ENCODE results near the gene PLAC8L1. TPM values are rescaled to one million over a fixed set of nuclear protein-coding genes. Genes with fewer than 3 reads are reported as not detected.
A peak's percentile ranks its signal among the peaks of the same experiment; 100 is the strongest.

PLAC8L1 gene
- total RNA-seq, 1 experiment from 2014 or later = 0.49 TPM

DNA sequence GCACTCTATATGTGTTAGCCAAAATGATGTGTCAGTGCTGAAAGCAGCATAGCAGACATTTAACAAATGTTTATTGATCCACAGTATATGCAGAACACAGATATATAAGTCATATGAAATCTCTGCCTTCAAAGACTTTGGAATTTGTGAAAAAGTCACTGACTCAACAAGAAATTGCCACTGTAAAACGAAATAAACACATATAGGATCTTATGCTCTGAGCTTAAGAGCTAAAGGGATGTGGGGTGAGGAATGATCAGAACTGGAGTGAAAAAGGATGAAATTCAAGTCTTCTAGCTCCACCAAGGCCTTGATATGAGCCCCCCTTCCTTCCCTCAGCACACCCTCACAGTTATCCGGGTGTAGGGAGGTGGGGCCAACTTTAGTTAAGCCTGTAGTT is 49.9 kb downstream of the PLAC8L1 start:
- ChIA-PET CTCF (no interaction called here), POLR2A (no interaction called here)
- TF ChIP-seq, protein P1, sequence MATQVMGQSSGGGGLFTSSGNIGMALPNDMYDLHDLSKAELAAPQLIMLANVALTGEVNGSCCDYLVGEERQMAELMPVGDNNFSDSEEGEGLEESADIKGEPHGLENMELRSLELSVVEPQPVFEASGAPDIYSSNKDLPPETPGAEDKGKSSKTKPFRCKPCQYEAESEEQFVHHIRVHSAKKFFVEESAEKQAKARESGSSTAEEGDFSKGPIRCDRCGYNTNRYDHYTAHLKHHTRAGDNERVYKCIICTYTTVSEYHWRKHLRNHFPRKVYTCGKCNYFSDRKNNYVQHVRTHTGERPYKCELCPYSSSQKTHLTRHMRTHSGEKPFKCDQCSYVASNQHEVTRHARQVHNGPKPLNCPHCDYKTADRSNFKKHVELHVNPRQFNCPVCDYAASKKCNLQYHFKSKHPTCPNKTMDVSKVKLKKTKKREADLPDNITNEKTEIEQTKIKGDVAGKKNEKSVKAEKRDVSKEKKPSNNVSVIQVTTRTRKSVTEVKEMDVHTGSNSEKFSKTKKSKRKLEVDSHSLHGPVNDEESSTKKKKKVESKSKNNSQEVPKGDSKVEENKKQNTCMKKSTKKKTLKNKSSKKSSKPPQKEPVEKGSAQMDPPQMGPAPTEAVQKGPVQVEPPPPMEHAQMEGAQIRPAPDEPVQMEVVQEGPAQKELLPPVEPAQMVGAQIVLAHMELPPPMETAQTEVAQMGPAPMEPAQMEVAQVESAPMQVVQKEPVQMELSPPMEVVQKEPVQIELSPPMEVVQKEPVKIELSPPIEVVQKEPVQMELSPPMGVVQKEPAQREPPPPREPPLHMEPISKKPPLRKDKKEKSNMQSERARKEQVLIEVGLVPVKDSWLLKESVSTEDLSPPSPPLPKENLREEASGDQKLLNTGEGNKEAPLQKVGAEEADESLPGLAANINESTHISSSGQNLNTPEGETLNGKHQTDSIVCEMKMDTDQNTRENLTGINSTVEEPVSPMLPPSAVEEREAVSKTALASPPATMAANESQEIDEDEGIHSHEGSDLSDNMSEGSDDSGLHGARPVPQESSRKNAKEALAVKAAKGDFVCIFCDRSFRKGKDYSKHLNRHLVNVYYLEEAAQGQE (IDR thresholded peaks at IDR 0.05; ENCODE audit: insufficient read depth in 1 of 2, low read depth in 2 of 2, low read length in 1 of 2) = no peak
- TF ChIP-seq, protein P2, sequence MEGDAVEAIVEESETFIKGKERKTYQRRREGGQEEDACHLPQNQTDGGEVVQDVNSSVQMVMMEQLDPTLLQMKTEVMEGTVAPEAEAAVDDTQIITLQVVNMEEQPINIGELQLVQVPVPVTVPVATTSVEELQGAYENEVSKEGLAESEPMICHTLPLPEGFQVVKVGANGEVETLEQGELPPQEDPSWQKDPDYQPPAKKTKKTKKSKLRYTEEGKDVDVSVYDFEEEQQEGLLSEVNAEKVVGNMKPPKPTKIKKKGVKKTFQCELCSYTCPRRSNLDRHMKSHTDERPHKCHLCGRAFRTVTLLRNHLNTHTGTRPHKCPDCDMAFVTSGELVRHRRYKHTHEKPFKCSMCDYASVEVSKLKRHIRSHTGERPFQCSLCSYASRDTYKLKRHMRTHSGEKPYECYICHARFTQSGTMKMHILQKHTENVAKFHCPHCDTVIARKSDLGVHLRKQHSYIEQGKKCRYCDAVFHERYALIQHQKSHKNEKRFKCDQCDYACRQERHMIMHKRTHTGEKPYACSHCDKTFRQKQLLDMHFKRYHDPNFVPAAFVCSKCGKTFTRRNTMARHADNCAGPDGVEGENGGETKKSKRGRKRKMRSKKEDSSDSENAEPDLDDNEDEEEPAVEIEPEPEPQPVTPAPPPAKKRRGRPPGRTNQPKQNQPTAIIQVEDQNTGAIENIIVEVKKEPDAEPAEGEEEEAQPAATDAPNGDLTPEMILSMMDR (IDR thresholded peaks at IDR 0.05) = no peak
- no peak for TF ChIP-seq SIN3A (IDR thresholded peaks at IDR 0.05; ENCODE audit: borderline replicate concordance, insufficient read depth, low read depth, low read length)
- TF ChIP-seq TCF7L2 (IDR thresholded peaks at IDR 0.05; ENCODE audit: low read depth, low read length) = no peak
- TF ChIP-seq POLR2AphosphoS5 (IDR thresholded peaks at IDR 0.05; ENCODE audit: low read depth, low read length) = no peak
- in situ Hi-C loops (cut with HindIII; ENCODE audit: low pct_unique_long_range_greater_than_20kb, low sequenced_read_pairs) = no loop called here
- Histone ChIP-seq H3K9me3 (ENCODE audit: control insufficient read depth, insufficient read depth, low read depth, low read length) (no peaks in the 10 kb centered on the region), H3K27ac (ENCODE audit: low read length) (no peak overlapping the region), H3K4me3 (ENCODE audit: low read depth in 2 of 2, low read length in 2 of 2) (no peak overlapping the region), H3K27me3 (ENCODE audit: control insufficient read depth, insufficient read depth, low read length) (no peaks in the 10 kb centered on the region), H3K36me3 (ENCODE audit: control insufficient read depth, insufficient read depth, low read length) (0 out of 2 replicates have a peak, but pooled peaks cover 3% of the 10 kb centered on the region), H3K4me1 (ENCODE audit: control insufficient read depth, insufficient read depth, low read length) (no peaks in the 10 kb centered on the region)
- no peak for DNase-seq (ENCODE audit: low read depth, low spot score)
- BruUV-seq (replicated peaks) = no TSS peak
- no peak for ATAC-seq
- intact Hi-C loops (cut with micrococcal nuclease; ENCODE audit: unreplicated experiment) = no loop called here

DNA sequence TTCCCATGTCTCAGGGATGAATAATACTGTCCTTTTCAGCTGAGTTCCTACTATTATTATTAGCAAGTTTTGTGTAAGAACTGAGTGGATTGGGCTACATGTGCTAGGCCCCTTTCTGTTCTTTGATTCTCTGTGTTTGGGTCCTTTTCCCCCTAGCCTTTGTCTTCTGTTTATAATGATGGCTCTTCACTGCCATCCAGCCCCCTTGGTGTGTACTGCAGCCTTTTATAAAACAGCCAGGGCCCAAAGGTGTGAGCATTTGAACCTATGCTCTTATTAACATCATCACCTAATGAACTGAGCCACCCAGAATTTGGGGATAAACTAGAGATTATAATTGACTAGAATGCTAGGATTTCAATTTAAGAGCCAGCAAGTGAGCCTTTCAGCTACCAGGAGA is 52.6 kb downstream of the PLAC8L1 start:
- DNase-seq (ENCODE audit: low read depth, low spot score) (no peak), ATAC-seq (no peak)
- no peak for TF ChIP-seq TCF7L2 (IDR thresholded peaks at IDR 0.05; ENCODE audit: low read depth, low read length)
- TF ChIP-seq, protein P1 (IDR thresholded peaks at IDR 0.05; ENCODE audit: insufficient read depth in 1 of 2, low read depth in 2 of 2, low read length in 1 of 2) = no peak
- TF ChIP-seq, protein P2 (IDR thresholded peaks at IDR 0.05) = peak; percentile 64
- no peak for TF ChIP-seq POLR2AphosphoS5 (IDR thresholded peaks at IDR 0.05; ENCODE audit: low read depth, low read length)
- no peak for TF ChIP-seq SIN3A (IDR thresholded peaks at IDR 0.05; ENCODE audit: borderline replicate concordance, insufficient read depth, low read depth, low read length)
- no peak overlapping the region for H3K27ac ChIP-seq (ENCODE audit: low read length)
- no peak overlapping the region for H3K4me3 ChIP-seq (ENCODE audit: low read depth in 2 of 2, low read length in 2 of 2)
- H3K27me3 ChIP-seq (ENCODE audit: control insufficient read depth, insufficient read depth, low read length) = no peaks in the 10 kb centered on the region
- POLR2A ChIA-PET = no interaction called here
- H3K36me3 ChIP-seq (ENCODE audit: control insufficient read depth, insufficient read depth, low read length) = 0 out of 2 replicates have a peak, but pooled peaks cover 3% of the 10 kb centered on the region
- in situ Hi-C loops (cut with HindIII; ENCODE audit: low pct_unique_long_range_greater_than_20kb, low sequenced_read_pairs) (no loop called here), intact Hi-C loops (cut with micrococcal nuclease; ENCODE audit: unreplicated experiment) (no loop called here)
- BruUV-seq (replicated peaks) = no TSS peak
- CTCF ChIA-PET = no interaction called here
- no peaks in the 10 kb centered on the region for H3K4me1 ChIP-seq (ENCODE audit: control insufficient read depth, insufficient read depth, low read length)
- H3K9me3 ChIP-seq (ENCODE audit: control insufficient read depth, insufficient read depth, low read depth, low read length) = no peaks in the 10 kb centered on the region

Data from Panc1 (cell line).